Erythroblast (primary cell): ENCODE results near the gene CYB561.

Source experiments
- GATA1 ChIP-seq: IDR thresholded peaks from 2 replicates; pipeline ENCODE4 v1.6.1; 2011; ENCODE audit warnings: low read depth, mild to moderate bottlenecking, control low read depth, low read length, moderate library complexity
- POLR2A ChIP-seq: IDR thresholded peaks from 2 replicates; pipeline ENCODE4 v1.6.1; 2011; ENCODE audit warnings: mild to moderate bottlenecking, low read length

- TF ChIP-seq POLR2A (no peak), GATA1 (no peak)
Measured at GRCh38 chr17:63382826-63383225, 63.3 kb downstream of the CYB561 start.
